HG03469 (cell line): Measurements from ENCODE around the gene TJP1.
"Not testable (repeated sequence)": the region's sequence is repeated elsewhere in the genome, so short reads cannot be mapped to it uniquely, and the experiment has no call there.

Experiments
- ATAC-seq: cut with Tn5 transposase; IDR thresholded peaks from one replicate; pipeline ENCODE4 v1.9.1; 2021; ENCODE audit warnings: mild to moderate bottlenecking, moderate library complexity, moderate number of reproducible peaks; ENCODE audit not compliant: unreplicated experiment

Gene TJP1

DNA sequence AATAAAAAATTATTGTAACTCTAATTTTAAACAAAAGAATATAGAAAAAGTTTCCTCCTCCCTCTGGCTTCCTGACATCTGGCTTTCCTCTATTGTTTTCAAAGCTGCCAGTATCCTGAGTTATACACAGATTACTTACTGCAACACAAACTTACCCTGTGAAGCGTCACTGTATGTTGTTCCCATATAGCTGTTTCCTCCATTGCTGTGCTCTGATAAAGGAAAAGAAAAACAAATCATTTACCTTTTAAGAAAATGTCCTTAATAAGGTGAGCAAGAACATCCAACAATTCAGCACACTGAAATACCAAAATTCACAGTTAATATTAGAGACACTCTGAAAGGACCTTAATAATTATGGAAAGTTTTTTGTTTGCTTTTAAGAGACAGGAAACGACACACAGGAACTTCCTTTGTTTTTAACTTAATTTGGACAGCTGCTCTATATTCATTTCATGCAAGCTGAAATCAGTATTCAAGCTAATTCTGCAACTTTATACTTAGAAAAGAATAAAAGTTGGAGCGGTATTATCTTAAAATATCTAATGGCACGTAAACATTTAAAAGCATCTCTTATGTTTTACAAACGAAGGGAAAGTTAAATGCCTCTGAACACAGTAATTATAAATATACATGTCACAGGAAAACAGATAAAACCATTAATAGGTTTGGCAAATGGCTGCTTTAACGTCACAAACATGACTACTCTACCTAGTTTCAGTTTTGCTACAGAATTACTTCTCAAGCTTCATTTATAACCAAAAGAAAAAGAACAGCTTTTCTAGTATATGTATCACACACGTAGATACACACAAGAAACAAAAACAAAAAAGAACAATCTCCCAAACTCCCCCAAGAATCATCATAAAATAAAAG, 21.5 kb downstream of the TJP1 start:
- no peak for ATAC-seq

DNA sequence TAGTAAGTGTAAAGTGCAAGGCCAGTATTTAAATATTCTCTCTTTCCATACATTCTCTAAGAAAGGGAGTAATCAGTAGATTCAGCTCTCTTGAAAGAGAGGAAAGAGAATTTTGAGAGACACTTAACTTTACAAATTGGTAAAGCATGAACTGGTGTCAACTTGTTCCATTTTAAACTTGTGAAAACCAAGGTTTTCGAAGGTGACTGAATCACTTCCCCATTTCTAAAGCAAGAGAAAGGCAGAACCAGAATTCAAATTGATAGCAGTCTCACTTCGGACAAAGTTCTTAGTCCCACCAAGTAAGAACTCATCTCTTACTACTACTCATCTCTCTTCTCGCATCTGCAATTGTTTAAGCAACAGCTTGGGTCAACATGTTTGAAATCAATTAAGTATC, 22.4 kb downstream of the TJP1 start:
- no peak for ATAC-seq

DNA sequence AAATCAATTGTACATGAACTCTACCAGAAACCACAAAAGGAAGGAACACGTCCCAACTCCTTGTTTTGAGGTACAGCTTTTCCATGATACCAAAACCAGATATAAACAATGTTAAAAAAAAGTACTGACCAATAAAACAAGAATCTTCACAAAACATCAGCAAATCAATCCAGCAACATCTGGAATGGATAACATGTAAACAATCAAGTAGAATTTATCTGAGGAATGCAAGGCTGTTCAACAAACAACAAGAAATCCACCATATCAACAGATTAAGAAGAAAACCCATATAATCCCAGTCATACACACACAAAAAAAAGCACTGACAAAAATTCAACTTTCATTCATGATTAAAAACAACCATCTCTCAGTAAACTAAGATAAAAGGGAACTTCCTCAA, 26.7 kb downstream of the TJP1 start:
- no peak for ATAC-seq

DNA sequence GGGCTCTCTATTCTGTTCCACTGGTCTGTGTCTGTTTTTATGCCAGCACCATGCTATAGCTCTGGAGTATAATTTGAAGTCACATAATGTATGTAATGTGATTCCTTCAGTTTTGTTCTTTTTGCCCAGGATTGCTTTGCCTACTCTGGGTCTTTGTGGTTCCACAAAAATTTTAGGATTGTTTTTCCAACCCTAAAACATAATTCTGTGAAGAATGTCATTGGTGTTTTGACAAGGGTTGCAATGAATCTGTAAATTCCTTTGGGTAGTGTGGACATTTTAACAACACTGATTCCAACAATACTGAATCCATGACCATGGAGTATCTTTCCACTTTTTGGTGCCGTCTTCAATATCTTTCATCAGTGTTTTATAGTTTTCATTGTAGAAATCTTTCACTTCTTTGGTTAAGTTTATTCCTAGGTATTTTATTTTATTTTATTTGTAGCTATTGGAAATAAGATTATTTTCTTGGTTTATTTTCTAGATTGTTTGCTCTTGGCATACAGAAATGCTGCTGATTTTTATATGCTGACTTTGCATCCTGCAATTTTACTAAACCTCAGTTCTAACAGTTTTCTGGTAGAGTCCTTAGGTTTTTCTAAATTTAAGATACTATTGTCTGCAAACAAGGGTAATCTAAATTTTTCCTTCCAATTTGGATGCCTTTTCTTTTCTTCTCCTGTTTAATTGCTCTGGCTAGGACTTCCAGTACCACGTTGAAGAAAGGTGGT, 29.7 kb downstream of the TJP1 start:
- ATAC-seq: no peak

DNA sequence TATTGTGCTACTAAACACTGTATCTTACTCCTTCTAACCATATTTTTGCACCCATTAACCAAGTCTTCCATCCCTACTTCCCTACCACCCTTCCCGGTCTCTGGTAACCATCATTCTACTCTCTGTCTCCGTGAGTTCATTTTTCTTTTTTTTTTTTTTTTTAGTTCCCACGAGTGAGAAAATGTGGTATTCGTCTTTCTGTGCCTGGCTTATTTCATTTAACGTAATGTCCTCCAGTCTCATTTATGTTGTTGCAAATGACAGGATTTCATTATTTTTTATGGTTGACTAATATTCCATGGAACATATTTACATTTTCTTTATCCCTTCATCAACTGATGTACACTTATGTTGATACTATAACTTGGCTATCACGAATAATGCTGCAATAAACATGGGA, 31.7 kb downstream of the TJP1 start:
- no peak for ATAC-seq

DNA sequence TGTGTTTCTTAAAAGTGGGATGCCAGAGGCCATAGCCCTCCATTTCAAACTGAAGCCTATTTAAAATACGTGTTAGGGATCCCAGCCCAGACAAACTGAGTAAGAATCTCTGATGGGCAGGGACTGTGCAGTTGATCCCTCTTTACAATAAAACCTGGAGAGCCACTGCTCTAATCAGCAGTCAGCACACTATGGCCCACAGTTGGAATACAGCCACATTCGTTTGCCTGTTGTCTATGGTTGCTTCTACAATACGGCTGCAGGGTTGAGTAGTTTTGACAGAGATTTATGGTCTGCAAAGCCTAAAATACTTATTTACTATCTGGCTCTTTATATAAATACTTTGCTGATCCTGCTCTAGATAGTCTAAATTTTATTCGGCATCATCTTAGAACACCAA, 32.4 kb downstream of the TJP1 start:
- no peak for ATAC-seq

DNA sequence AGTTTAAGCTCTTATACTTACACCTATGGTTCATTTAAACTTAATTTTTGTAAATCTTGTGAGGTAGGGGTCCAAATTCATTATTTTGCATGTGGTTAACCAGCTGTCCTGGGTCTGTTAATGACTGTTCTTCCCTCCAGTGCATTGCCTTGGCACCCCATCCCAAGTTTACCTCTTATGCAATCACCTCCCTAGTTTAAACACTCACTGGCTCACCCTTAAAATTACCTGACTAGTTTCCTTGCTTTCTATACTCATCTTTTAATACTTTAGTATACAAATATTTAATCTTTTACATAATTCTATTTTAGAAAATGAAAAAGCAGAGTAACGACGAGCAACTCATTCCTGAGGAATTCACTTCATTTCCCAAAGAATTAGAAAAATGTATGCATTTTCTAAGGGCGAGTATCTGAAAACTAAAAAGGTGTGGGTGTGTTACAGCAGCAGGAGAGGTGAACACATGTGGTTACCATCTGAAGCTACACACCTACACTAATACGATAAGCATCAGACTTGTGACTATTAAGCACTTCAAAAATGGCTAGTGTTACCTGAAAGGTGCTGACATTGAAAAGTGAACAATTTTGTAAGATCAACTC, 33.7 kb downstream of the TJP1 start:
- no peak for ATAC-seq

DNA sequence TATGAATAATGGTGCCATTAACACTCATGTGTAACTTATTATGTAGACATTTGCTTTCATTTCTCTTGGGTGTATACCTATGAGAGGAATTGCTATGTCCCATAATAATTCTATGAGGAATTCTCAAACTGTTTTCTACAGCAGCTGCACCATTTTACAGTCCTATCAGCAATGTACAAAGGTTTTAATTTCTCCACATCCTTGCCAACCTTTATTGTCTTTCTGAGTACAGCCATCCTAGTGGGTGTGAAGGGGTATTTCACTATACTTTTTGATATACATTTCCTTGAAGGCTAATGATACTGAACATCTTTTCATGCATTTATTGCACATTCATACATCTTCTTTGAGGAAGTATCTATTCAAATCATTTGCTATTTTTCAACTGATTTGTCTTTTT, 34.5 kb downstream of the TJP1 start:
- ATAC-seq: no peak

DNA sequence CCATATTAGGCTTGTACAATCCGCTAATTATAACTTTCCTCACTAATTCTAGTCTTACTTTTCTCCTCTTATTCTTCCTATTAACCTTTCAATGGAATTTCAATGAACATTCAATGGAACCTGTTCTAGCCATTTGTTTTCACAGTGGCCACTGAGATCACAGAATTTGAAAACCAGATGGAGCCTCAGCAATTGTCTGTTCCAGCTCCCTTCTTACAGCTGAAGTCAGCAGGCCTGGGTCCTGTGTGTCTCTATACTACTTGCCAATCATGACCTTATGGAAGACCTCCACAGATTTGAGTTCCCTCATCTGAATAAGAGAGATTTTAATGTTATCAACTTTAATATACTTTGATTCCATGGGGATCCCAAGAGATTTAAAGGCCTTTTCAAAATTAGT, 36.6 kb downstream of the TJP1 start:
- no peak for ATAC-seq

DNA sequence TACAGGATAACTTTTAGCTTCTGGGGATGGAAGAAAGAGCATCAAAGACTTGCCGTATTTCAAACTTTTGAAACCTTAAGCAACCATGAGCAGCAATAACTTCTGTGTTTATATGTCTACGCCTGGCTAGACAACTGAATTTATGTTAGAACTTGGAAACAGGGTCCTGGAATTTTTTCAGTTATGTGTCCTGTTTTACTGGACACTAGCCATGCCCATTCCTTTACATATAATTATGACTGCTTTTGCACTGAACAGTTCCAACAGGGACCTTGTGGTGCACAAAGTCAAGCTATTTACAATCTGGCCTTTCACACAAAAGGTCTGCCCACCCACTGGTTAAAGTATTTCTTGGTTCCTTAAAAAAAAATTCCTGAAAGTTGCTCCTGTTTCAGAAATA, 37.1 kb downstream of the TJP1 start:
- no peak for ATAC-seq

DNA sequence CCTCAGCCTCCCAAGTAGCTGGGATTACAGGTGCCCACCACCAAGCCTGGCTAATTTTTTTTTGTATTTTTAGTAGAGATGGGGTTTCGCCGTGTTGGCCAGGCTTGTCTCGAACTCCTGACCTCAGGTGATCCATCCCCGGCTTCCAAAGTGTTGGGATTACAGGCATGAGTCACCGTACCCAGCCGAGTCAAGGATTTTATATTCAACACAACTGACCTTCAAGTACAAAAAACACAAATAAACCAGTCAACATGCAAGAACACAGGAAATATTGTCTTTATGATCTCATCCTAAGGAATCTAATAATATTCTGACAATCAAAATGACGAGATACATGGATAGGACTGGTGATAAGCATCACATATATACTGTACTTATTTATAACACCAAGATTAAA, 37.9 kb downstream of the TJP1 start:
- no peak for ATAC-seq

DNA sequence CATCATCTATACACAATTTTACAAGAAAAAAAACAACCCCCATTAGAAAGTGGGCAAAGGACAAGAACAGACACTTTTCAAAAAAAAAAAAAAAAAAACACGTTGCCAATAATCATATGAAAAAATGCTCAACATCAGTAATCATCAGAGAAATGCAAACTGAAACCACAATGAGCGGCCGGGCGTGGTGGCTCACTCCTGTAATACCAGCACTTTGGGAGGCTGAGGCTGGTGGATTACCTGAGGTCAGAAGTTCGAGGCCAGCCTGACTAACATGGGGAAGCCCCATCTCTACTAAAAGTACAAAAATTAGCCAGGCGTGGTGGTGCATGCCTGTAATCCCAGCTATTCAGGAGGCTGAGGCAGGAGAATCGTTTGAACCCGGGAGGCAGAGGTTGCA, 39.5 kb downstream of the TJP1 start:
- not testable (repeated sequence) for ATAC-seq

DNA sequence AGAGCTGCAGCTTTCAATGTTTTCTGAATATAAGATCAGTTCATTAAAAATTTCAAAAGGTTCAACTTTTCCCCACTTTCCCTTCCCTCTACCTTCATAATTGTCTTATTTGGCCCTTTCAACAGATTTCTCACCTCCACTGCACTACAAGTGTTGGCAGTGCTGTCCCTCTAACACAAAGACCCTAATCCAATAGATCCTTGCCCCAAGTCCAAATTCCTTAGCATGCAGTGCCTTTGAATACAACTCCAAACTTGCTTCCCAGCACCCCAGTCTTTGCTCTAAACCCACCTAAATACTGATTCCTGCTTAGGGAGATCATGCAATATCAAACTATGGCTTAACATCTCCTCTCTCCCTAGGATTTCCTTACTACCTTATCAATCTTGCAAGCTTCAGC, 43.9 kb downstream of the TJP1 start:
- ATAC-seq: no peak

DNA sequence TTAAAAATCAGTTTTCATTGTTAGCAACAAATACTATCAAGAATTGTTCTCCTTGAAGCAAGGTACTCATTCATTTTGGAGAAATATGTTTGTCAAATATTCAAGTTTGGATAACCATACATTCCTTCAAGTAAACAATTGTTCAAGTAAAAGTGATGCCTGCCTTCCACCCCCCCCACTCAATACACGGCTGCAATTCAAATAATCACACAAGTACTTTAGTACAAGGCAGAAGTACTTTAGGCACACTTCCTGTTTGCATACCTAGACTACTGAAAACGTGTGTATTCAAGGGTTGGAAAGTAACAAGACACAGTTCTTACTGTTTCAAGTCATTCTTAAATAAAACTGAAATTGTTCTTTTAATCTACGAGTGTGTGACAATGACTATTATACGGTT, 45.4 kb downstream of the TJP1 start:
- ATAC-seq: no peak

DNA sequence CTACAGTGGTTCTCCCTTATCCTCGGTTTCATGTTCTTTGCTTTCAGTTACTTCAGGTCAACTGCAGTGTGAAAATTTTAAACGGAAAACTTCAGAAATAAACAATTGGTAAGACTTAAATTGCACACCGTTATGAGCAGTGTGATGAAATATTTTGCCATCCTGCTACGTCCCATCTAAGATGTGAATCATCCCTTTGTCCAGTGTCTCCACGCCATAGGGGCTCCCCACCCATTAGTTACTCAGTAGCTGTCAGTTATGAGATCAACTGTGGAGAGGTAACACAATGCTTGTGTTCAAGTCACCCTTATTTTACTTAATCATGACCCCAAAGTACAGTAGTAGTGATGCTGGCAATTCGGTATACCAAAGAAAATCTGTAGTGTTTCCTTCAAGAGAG, 47.4 kb downstream of the TJP1 start:
- ATAC-seq: no peak

DNA sequence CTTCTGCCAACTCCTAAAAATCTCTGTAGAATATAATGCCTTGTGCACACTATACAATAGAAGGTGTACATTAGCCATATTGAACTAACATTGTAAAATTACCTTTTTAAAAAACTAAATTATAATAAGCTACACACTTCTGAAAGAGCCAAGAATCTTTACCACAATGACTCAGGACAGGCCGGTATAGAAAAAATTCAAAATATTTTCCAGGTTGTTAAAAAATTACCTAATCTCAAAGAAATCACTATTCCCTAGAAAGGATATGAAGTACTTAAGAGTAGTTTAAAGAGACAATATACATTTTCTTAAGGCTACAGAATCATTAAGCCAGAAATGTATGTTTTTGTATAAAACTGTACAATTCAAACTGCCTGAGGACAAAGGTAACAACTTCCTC, 48.5 kb downstream of the TJP1 start:
- ATAC-seq: no peak

DNA sequence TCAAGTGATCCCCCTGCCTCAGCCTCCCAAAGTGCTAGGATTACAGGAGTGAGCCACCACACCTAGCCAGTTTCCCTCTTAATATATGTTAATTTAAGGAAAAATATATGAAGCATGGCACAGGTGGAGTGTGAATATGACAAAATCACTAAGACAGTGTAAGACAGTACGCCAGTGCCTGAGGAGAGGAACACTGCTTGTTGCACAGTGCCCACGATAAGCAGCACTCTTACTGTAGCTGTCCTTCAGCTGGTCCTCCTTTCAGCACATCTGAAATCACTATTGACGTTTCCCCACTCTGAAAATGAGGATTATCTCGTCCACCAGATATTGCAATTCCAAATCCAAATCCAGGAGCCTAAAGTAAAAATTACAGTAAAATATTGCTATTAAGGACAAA, 49.3 kb downstream of the TJP1 start:
- no peak for ATAC-seq

DNA sequence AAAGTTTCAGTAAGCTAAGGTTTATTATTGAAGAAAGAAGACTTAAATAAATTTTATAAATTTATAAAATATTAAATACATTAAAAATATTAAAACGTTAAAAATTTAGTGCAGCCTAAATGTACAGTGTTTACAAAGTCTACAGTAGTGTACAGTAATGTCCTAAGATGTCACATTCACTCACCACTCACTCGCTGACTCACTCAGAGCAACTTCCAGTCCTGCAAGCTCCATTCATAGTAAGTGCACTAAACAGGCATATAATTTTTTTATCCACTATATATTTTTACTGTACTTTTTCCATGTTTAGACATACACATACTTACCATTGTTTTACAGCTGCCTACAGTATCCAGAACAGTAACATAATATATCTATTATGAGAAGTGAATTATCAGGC, 51.5 kb downstream of the TJP1 start:
- no peak for ATAC-seq

DNA sequence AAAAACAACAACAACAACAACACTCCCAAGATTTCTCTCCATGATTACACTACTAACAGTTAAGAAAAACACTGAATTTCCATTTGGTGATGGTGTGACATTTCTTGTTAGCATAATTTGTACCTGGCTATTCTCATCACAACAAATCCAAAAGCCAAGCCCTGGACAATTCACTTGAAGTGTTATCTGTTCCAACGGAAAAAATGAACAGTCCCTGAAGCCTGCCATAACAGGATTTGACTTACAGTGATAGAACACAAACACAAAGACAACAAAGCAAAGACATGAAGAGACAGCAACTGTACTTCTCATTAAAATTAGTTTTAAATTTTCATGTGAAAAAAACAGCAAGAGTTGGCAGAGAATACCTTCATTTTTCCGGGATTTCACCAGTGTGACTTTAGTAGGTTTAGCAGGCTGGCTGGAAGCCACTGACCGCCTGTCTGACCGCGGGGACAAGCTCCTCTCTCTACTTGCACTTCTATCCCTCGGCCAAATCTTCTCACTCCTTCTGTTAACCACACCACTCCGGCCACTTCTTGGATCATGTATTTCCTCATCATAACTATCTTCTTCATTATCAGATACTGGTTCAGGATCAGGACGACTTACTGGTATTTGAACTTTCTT, 56.3 kb downstream of the TJP1 start:
- ATAC-seq: no peak

DNA sequence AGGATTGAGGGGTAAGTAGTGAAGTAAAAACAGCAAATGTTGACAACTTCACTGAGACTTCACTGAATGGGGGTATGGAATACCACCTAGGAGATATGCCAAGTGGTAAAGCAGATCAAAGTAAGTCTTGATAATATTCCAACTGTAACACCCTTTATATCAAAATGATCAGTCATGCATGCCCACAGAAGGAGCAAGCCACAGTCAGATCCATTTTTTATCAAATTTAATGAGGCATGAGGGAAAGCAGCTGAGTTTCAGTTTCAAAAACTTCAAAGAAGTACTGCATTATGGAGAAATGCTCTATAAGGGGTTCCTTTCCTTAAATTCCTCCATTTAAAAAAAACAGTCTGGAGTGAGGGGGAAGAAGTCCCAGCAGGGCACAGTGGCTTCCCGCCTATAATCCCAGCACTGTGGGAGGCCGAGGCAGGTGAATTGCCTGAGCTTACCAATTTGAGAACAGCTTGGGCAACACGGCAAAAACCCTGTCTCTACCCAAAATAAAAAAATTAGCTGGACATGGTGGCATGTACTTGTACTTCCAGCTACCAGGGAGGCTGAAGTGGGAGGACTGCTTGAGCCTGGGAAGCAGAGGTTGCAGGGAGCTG, 56.9 kb downstream of the TJP1 start:
- ATAC-seq: no peak

DNA sequence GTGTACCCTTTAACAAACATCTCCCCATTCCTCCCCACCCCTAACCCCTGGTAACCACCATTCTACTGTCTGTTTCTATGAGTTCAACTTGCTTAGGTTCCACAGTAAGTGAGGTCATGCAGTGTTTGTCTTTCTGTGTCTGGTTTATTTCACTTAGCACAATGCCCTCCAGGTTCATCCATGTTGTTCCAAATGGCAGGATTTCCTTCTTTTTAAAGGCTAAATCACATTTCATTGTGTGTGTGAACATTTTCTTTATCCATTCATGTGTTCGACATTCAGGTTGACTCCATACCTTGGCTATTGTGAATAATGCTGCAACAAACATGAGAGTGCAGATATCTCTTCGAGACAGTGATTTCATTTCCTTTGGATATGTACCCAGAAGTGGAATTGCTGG, 62.7 kb downstream of the TJP1 start:
- no peak for ATAC-seq
